GM21619 (cell line): ENCODE measurements around the gene C2CD2.

Source experiments
- ATAC-seq: cut with Tn5 transposase; IDR thresholded peaks from one replicate; pipeline ENCODE4 v1.9.1; 2021; ENCODE audit not compliant: unreplicated experiment

C2CD2 gene

GRCh38 chr21:41914965-41915364, 38.9 kb downstream of the C2CD2 start:
- ATAC-seq: no peak

GRCh38 chr21:41914358-41914757, 39.5 kb downstream of the C2CD2 start:
- ATAC-seq: no peak

- ATAC-seq: no peak
Observed at GRCh38 chr21:41913230-41913629, 40.6 kb downstream of the C2CD2 start.

- ATAC-seq: no peak
Observed at GRCh38 chr21:41908829-41909228, 45.0 kb downstream of the C2CD2 start.

- no peak for ATAC-seq
Observed at GRCh38 chr21:41907496-41908258, 46.1 kb downstream of the C2CD2 start.

GRCh38 chr21:41906770-41907169, 47.0 kb downstream of the C2CD2 start:
- no peak for ATAC-seq

- ATAC-seq: no peak
Observed at GRCh38 chr21:41903559-41904351, 50.1 kb downstream of the C2CD2 start.

- no peak for ATAC-seq
Observed at GRCh38 chr21:41902946-41903345, 50.9 kb downstream of the C2CD2 start.

- ATAC-seq: no peak
Observed at GRCh38 chr21:41901782-41902181, 52.0 kb downstream of the C2CD2 start.

- ATAC-seq: no peak
Observed at GRCh38 chr21:41901099-41901498, 52.7 kb downstream of the C2CD2 start.

- ATAC-seq: no peak
Observed at GRCh38 chr21:41900401-41900800, 53.4 kb downstream of the C2CD2 start.

- ATAC-seq: no peak
Observed at GRCh38 chr21:41899426-41900202, 54.2 kb downstream of the C2CD2 start.

GRCh38 chr21:41898998-41899397, 54.8 kb downstream of the C2CD2 start:
- ATAC-seq: no peak

- ATAC-seq: no peak
Observed at GRCh38 chr21:41897700-41898099, 56.1 kb downstream of the C2CD2 start.

- ATAC-seq: no peak
Observed at GRCh38 chr21:41897047-41897669, 56.7 kb downstream of the C2CD2 start.

GRCh38 chr21:41895643-41896493, 58.0 kb downstream of the C2CD2 start:
- no peak for ATAC-seq

- ATAC-seq: no peak
Observed at GRCh38 chr21:41894922-41895557, 58.8 kb downstream of the C2CD2 start.

- ATAC-seq: no peak
Observed at GRCh38 chr21:41894511-41894910, 59.3 kb downstream of the C2CD2 start.

- ATAC-seq: no peak
Observed at GRCh38 chr21:41892726-41893125, 61.1 kb downstream of the C2CD2 start.

GRCh38 chr21:41891132-41891531, 62.7 kb downstream of the C2CD2 start:
- no peak for ATAC-seq
